ENCODE results near the gene CLIP4. TPM values are rescaled to one million over a fixed set of nuclear protein-coding genes. Genes with fewer than 3 reads are reported as not detected.
A peak's percentile ranks its signal among the peaks of the same experiment; 100 is the strongest.

The CLIP4 gene
- total and polyA plus RNA-seq, 2 of the 13 experiments (the other 11 are each of a cell fraction or from before 2014, with no cell fraction given) = 0.46 to 0.49 TPM

DNA sequence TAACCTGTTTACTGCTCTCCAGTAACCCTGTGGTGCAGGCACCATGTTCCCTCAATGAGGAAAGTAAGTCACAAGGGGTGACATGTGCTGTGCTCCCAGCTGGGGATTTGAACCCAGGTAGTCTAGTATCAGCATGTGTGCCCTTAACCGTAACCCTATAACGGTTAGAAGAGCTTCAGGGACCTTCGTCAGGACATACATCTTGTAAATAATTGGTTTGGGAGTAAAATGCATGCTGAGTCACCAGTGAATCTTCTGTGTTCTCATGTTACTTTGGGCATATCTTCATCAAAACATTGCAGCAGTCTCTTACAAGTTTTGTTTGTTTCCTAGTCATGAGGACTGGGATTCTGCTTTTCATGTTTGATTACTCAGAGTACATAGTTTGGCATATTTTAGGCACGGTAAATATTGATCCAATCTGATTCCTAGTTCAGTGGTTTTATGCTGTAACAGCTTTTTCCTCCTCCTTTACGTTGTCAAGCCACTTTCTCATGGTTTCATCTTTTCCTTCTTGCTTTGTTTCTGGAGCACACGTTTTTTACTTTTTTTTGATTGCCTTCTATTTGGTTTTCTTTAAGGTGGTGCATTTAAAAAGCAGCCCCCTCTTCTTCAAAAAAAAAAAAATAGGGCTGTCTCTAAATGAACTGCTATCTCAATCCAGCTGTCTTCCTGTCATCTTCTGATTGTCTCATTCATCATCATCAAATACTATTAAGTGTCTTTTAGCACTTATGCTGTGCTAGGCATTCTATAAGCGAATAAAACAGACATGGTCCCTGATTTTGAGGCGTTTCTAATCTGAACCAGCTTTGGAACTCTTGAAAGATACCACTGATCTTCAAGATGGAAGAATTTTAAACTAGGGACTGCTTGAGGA lies 50.4 kb downstream of the CLIP4 start (continued):
- TF ChIP-seq TCF7 (IDR thresholded peaks at IDR 0.05; ENCODE audit: low read depth) = peak; percentile 86
- TF ChIP-seq, protein P1, sequence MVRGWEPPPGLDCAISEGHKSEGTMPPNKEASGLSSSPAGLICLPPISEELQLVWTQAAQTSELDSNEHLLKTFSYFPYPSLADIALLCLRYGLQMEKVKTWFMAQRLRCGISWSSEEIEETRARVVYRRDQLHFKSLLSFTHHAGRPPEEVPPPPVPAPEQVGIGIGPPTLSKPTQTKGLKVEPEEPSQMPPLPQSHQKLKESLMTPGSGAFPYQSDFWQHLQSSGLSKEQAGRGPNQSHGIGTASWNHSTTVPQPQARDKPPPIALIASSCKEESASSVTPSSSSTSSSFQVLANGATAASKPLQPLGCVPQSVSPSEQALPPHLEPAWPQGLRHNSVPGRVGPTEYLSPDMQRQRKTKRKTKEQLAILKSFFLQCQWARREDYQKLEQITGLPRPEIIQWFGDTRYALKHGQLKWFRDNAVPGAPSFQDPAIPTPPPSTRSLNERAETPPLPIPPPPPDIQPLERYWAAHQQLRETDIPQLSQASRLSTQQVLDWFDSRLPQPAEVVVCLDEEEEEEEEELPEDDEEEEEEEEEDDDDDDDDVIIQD (CRISPR knock-in tag; IDR thresholded peaks at IDR 0.05; ENCODE audit: low read depth) = peak; percentile 54; the same call in 1 of the 2 replicates
- no peak for TF ChIP-seq CREB1 (IDR thresholded peaks at IDR 0.05)
- TF ChIP-seq CREB1 (CRISPR knock-in tag; IDR thresholded peaks at IDR 0.05) = 0 out of 2 replicates have a peak, but pooled peaks have one; percentile 39
- TF ChIP-seq MZF1 (CRISPR knock-in tag; IDR thresholded peaks at IDR 0.05; ENCODE audit: borderline replicate concordance) = no peak
- TF ChIP-seq MAFK (conservative IDR thresholded peaks at IDR 0.05 in 1 of 2, IDR thresholded peaks at IDR 0.05 in 1 of 2; ENCODE audit: low read length in 2 of 2) = peak; percentile 64 to 70; a peak in 3 of 4 replicates
- no peak for TF ChIP-seq ATF7 (IDR thresholded peaks at IDR 0.05)
- no peak for TF ChIP-seq ATF7 (CRISPR knock-in tag; IDR thresholded peaks at IDR 0.05)
- no peak for TF ChIP-seq ZNF841 (CRISPR knock-in tag; IDR thresholded peaks at IDR 0.05; ENCODE audit: borderline replicate concordance)
- TF ChIP-seq SMC3 (IDR thresholded peaks at IDR 0.05; ENCODE audit: low read length) = 0 out of 2 replicates have a peak, but pooled peaks have one; percentile 7
- peak; percentile 34; the same call in 1 of the 2 replicates for TF ChIP-seq YEATS2 (CRISPR knock-in tag; IDR thresholded peaks at IDR 0.05; ENCODE audit: borderline replicate concordance)
- TF ChIP-seq, protein P2, sequence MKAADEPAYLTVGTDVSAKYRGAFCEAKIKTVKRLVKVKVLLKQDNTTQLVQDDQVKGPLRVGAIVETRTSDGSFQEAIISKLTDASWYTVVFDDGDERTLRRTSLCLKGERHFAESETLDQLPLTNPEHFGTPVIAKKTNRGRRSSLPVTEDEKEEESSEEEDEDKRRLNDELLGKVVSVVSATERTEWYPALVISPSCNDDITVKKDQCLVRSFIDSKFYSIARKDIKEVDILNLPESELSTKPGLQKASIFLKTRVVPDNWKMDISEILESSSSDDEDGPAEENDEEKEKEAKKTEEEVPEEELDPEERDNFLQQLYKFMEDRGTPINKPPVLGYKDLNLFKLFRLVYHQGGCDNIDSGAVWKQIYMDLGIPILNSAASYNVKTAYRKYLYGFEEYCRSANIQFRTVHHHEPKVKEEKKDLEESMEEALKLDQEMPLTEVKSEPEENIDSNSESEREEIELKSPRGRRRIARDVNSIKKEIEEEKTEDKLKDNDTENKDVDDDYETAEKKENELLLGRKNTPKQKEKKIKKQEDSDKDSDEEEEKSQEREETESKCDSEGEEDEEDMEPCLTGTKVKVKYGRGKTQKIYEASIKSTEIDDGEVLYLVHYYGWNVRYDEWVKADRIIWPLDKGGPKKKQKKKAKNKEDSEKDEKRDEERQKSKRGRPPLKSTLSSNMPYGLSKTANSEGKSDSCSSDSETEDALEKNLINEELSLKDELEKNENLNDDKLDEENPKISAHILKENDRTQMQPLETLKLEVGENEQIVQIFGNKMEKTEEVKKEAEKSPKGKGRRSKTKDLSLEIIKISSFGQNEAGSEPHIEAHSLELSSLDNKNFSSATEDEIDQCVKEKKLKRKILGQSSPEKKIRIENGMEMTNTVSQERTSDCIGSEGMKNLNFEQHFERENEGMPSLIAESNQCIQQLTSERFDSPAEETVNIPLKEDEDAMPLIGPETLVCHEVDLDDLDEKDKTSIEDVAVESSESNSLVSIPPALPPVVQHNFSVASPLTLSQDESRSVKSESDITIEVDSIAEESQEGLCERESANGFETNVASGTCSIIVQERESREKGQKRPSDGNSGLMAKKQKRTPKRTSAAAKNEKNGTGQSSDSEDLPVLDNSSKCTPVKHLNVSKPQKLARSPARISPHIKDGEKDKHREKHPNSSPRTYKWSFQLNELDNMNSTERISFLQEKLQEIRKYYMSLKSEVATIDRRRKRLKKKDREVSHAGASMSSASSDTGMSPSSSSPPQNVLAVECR (CRISPR knock-in tag; IDR thresholded peaks at IDR 0.05; ENCODE audit: borderline replicate concordance) = no peak
- TF ChIP-seq FOXK1 (CRISPR knock-in tag; IDR thresholded peaks at IDR 0.05; ENCODE audit: borderline replicate concordance, low read depth) = peak; percentile 77
- no peak for TF ChIP-seq ZNF567 (CRISPR knock-in tag; IDR thresholded peaks at IDR 0.05; ENCODE audit: borderline replicate concordance)
- TF ChIP-seq JUND (CRISPR knock-in tag; IDR thresholded peaks at IDR 0.05) = no peak
- TF ChIP-seq ZEB1 (IDR thresholded peaks at IDR 0.05; ENCODE audit: insufficient replicate concordance, low read depth) = no peak
- TF ChIP-seq, protein P3, sequence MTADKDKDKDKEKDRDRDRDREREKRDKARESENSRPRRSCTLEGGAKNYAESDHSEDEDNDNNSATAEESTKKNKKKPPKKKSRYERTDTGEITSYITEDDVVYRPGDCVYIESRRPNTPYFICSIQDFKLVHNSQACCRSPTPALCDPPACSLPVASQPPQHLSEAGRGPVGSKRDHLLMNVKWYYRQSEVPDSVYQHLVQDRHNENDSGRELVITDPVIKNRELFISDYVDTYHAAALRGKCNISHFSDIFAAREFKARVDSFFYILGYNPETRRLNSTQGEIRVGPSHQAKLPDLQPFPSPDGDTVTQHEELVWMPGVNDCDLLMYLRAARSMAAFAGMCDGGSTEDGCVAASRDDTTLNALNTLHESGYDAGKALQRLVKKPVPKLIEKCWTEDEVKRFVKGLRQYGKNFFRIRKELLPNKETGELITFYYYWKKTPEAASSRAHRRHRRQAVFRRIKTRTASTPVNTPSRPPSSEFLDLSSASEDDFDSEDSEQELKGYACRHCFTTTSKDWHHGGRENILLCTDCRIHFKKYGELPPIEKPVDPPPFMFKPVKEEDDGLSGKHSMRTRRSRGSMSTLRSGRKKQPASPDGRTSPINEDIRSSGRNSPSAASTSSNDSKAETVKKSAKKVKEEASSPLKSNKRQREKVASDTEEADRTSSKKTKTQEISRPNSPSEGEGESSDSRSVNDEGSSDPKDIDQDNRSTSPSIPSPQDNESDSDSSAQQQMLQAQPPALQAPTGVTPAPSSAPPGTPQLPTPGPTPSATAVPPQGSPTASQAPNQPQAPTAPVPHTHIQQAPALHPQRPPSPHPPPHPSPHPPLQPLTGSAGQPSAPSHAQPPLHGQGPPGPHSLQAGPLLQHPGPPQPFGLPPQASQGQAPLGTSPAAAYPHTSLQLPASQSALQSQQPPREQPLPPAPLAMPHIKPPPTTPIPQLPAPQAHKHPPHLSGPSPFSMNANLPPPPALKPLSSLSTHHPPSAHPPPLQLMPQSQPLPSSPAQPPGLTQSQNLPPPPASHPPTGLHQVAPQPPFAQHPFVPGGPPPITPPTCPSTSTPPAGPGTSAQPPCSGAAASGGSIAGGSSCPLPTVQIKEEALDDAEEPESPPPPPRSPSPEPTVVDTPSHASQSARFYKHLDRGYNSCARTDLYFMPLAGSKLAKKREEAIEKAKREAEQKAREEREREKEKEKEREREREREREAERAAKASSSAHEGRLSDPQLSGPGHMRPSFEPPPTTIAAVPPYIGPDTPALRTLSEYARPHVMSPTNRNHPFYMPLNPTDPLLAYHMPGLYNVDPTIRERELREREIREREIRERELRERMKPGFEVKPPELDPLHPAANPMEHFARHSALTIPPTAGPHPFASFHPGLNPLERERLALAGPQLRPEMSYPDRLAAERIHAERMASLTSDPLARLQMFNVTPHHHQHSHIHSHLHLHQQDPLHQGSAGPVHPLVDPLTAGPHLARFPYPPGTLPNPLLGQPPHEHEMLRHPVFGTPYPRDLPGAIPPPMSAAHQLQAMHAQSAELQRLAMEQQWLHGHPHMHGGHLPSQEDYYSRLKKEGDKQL (CRISPR knock-in tag; IDR thresholded peaks at IDR 0.05; ENCODE audit: low read depth) = peak; percentile 54; the same call in 1 of the 2 replicates
- no peak for TF ChIP-seq RORA (CRISPR knock-in tag; IDR thresholded peaks at IDR 0.05)
